Measurements from ENCODE around the gene OLFML2A.
A peak's percentile ranks its signal among the peaks of the same experiment; 100 is the strongest.
"Not testable (repeated sequence)": the region's sequence is repeated elsewhere in the genome, so short reads cannot be mapped to it uniquely, and the experiment has no call there.

OLFML2A gene

GRCh38 chr9:124776954-124777648, at the start of gene OLFML2A:
OLFML2A (plus strand) TSS chr9:124777133; CDS start chr9:124777271, 138 bp downstream.
- in situ Hi-C loops (cut with MboI; ENCODE audit: low pct_unique_long_range_greater_than_20kb, low sequenced_read_pairs) = no loop called here
- peak; percentile 47 for DNase-seq

GRCh38 chr9:124730772-124731171, 46.2 kb upstream of the OLFML2A start:
- no peak for DNase-seq
- in situ Hi-C loops (cut with MboI; ENCODE audit: low pct_unique_long_range_greater_than_20kb, low sequenced_read_pairs) = no loop called here

- DNase-seq = peak; percentile 28
- in situ Hi-C loops (cut with MboI; ENCODE audit: low pct_unique_long_range_greater_than_20kb, low sequenced_read_pairs) = no loop called here
Measured at GRCh38 chr9:124733964-124734740, 42.8 kb upstream of the OLFML2A start.

GRCh38 chr9:124734741-124735083, 42.2 kb upstream of the OLFML2A start:
- DNase-seq; in situ Hi-C loops (cut with MboI; ENCODE audit: low pct_unique_long_range_greater_than_20kb, low sequenced_read_pairs): not testable (repeated sequence)

GRCh38 chr9:124735121-124735520, 41.8 kb upstream of the OLFML2A start:
- in situ Hi-C loops (cut with MboI; ENCODE audit: low pct_unique_long_range_greater_than_20kb, low sequenced_read_pairs) = no loop called here
- no peak for DNase-seq

GRCh38 chr9:124738075-124738474, 38.9 kb upstream of the OLFML2A start:
- DNase-seq; in situ Hi-C loops (cut with MboI; ENCODE audit: low pct_unique_long_range_greater_than_20kb, low sequenced_read_pairs): not testable (repeated sequence)

GRCh38 chr9:124739360-124739759, 37.6 kb upstream of the OLFML2A start:
- no peak for DNase-seq
- in situ Hi-C loops (cut with MboI; ENCODE audit: low pct_unique_long_range_greater_than_20kb, low sequenced_read_pairs) = no loop called here

- in situ Hi-C loops (cut with MboI; ENCODE audit: low pct_unique_long_range_greater_than_20kb, low sequenced_read_pairs) = no loop called here
- DNase-seq = no peak
Measured at GRCh38 chr9:124741149-124741548, 35.8 kb upstream of the OLFML2A start.

GRCh38 chr9:124741662-124742061, 35.3 kb upstream of the OLFML2A start:
- in situ Hi-C loops (cut with MboI; ENCODE audit: low pct_unique_long_range_greater_than_20kb, low sequenced_read_pairs) = no loop called here
- no peak for DNase-seq

GRCh38 chr9:124742940-124743339, 34.0 kb upstream of the OLFML2A start:
- no peak for DNase-seq
- in situ Hi-C loops (cut with MboI; ENCODE audit: low pct_unique_long_range_greater_than_20kb, low sequenced_read_pairs) = no loop called here

GRCh38 chr9:124743686-124744348, 33.1 kb upstream of the OLFML2A start:
- in situ Hi-C loops (cut with MboI; ENCODE audit: low pct_unique_long_range_greater_than_20kb, low sequenced_read_pairs) = no loop called here
- no peak for DNase-seq

- DNase-seq = no peak
- in situ Hi-C loops (cut with MboI; ENCODE audit: low pct_unique_long_range_greater_than_20kb, low sequenced_read_pairs) = no loop called here
Measured at GRCh38 chr9:124747065-124747464, 29.9 kb upstream of the OLFML2A start.

- in situ Hi-C loops (cut with MboI; ENCODE audit: low pct_unique_long_range_greater_than_20kb, low sequenced_read_pairs) = no loop called here
Measured at GRCh38 chr9:124749284-124749683, 27.6 kb upstream of the OLFML2A start.

GRCh38 chr9:124749781-124750180, 27.2 kb upstream of the OLFML2A start:
- in situ Hi-C loops (cut with MboI; ENCODE audit: low pct_unique_long_range_greater_than_20kb, low sequenced_read_pairs) = no loop called here
- DNase-seq = no peak

More at GRCh38 chr9:124749284-124749683, 27.6 kb upstream of the OLFML2A start:
- no peak for DNase-seq

- no peak for DNase-seq
- in situ Hi-C loops (cut with MboI; ENCODE audit: low pct_unique_long_range_greater_than_20kb, low sequenced_read_pairs) = no loop called here
Measured at GRCh38 chr9:124752967-124753366, 24.0 kb upstream of the OLFML2A start.

- no peak for DNase-seq
- in situ Hi-C loops (cut with MboI; ENCODE audit: low pct_unique_long_range_greater_than_20kb, low sequenced_read_pairs) = no loop called here
Measured at GRCh38 chr9:124754289-124754688, 22.6 kb upstream of the OLFML2A start.

- no peak for DNase-seq
Measured at GRCh38 chr9:124755061-124755460, 21.9 kb upstream of the OLFML2A start.

GRCh38 chr9:124756011-124756410, 20.9 kb upstream of the OLFML2A start:
- DNase-seq = no peak
- in situ Hi-C loops (cut with MboI; ENCODE audit: low pct_unique_long_range_greater_than_20kb, low sequenced_read_pairs) = no loop called here

More at GRCh38 chr9:124755061-124755460, 21.9 kb upstream of the OLFML2A start:
- in situ Hi-C loops (cut with MboI; ENCODE audit: low pct_unique_long_range_greater_than_20kb, low sequenced_read_pairs) = no loop called here

- no peak for DNase-seq
Measured at GRCh38 chr9:124757616-124758015, 19.3 kb upstream of the OLFML2A start.

GRCh38 chr9:124758061-124758460, 18.9 kb upstream of the OLFML2A start:
- in situ Hi-C loops (cut with MboI; ENCODE audit: low pct_unique_long_range_greater_than_20kb, low sequenced_read_pairs) = no loop called here
- DNase-seq = peak; percentile 77

More at GRCh38 chr9:124757616-124758015, 19.3 kb upstream of the OLFML2A start:
- in situ Hi-C loops (cut with MboI; ENCODE audit: low pct_unique_long_range_greater_than_20kb, low sequenced_read_pairs) = no loop called here
